GM19238 (cell line): ENCODE measurements around the gene WWC1.

ENCODE experiments used
- DNase-seq: peaks from one replicate; pipeline ENCODE4 v3.0.0; 2011; ENCODE audit warnings: low spot score; ENCODE audit not compliant: insufficient read length

Gene WWC1

DNA sequence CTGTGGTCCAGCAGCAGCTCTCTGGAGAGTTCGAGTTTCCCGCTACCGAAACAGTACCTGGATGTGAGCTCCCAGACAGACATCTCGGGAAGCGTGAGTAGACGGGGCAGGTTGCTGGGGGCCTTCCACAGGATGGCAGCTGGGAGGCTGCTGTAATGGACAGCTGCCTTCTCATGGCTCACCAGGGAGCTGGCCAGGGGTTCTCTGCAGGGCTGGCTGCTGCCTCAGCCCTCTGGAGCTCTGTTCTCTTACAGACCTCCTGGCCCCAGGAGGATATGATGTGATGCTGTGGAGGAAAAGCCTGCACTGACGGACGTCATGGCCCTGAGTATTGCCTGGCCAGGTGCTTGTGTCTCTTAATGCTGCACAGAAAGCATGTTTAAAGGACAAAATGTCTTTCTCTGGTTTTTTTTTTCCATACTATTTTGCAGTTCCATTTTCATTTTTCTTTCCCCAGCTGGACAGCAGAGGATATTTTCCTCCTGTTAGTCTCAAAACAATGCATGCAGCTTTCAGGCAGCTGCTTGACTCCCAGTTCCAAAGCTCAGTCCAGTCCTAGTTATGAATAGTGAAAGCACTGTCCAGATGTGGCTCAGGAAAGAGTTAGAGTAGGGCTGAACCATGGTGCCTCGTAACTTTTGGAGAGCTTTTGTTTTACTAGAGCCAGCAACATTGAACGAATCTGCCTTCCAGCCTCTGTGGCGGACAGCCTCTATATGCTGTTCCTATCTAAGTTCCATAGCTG lies 117.3 kb downstream of the WWC1 start:
- DNase-seq = no peak

DNA sequence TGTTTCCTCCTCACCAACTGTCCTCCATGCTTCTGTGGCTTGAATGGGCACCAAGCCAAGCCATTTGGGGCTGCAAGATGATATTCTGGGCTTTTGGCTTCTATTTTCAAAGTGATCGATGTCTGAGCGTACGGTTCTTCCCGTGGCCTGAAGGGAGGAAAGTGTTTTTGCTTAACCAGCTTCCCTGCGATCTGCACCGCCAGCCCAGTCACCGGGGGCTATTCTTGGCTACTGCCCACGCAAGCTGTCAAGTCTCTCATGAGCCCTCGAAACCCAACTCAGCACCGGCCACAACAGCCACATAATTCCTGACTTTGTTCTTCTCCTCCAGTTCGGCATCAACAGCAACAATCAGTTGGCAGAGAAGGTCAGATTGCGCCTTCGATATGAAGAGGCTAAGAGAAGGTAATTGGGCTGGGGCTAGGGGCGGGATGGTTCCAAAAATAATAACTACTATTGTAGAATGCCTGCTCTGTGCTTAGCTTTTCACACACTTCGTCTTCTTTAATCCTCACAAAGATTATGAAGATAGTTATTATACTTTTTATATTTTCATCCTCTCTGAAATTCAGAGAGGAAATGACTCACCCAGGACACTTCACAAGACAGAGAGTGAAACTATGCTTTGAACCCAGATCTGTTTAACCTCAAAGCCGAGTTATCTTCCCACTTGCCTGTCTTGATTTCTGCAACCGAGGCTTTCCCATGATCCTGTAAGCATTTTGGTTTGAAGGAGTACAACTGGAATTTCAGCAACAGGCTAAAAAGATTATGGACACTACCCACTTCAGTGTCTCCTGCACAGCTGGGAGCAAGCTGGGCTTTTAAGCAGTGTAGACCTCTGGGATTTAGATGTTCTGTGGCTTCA lies 118.4 kb downstream of the WWC1 start:
- DNase-seq = no peak

DNA sequence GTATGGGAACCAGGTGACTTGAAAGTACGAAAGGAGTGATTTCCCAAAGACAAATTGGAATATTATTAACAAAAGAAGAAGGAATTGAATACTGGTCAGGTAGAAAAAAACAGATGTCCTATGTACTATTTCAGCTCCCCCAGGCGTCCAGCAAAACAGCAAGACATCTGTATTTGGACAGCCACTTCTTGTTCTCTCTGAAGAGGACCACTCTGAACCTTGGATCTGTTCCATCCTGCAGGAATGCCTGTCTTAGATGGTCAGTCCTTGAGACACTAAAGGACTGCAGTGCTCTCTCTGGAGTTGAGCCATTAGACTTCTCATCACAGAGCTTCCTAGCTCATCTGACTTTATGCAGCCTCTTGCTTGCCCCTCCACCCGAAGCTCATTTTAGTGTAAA lies 120.4 kb downstream of the WWC1 start:
- no peak for DNase-seq

DNA sequence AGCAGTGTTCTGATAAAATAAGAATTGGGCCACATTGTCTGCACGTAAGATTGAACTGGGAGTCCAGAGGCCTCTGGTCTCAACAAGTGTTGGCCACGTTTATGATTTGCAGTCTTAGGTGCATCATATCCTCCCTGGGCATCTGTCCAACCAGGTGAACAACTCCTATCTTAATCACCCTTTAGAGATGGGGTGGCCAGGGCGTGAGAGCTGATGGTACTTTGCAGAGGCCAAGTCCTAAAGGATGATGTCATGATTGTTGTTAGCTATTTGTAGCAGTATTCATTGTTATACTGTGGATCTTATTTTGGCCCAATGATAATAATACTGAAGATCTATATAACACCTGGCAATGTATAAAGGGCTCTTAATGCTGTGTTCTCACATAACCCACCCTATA lies 121.6 kb downstream of the WWC1 start:
- no peak for DNase-seq

DNA sequence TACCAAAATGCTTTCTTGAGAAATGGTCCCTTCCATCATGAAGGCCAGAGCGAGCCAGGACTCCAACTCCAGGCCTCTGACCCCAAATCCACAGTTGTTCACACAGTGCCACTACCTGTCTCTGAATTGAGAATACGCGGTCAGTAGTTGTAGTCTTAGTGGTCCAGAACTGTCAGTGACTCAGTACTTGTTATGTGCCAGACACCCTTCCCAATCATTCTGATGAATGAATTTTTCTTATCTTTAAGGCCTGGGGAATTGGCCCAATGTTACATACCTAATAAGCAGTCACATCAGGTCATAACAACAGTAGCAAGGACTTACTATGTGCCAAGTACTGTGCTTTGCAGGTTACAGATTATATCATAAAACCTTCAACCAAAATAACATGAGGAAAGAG lies 122.2 kb downstream of the WWC1 start:
- no peak for DNase-seq

DNA sequence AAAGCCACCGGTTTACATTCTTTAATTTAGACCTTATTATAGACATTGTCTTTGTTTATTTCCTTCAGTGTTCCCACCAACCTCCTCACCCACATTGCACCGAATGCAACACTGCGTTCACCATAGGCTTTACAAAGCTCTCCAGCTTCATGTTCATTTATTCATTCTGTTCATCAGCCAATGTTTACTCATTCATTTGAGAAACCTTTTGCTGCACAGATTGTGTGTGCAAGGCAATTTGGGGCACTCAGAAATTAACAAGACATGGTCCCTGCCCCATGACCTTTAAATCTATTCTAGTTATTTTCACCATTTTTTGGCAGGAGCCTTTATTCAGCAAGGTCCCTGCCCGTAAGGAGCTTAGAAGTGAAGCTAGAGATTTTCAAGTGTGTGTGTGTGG lies 124.0 kb downstream of the WWC1 start:
- DNase-seq = no peak

DNA sequence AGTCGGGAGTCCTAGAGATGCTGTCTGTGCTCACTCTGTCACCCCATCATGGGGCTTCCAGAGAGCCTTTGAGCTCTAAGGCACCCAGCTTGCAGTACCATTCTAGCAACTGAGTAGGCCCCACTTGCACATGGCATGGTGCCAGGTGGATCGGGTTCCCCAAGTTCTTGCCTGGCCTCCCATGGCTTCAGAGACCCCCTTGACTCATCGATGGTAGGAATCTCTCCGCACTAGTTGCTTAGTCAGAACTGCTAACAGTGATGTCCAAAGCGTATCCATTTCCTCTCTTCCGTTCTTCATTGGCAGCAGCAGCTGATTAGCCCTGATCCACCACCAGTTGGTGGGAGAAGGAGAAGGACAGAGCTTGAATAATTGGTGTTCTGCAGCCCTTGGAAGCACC lies 124.5 kb downstream of the WWC1 start:
- DNase-seq = no peak

DNA sequence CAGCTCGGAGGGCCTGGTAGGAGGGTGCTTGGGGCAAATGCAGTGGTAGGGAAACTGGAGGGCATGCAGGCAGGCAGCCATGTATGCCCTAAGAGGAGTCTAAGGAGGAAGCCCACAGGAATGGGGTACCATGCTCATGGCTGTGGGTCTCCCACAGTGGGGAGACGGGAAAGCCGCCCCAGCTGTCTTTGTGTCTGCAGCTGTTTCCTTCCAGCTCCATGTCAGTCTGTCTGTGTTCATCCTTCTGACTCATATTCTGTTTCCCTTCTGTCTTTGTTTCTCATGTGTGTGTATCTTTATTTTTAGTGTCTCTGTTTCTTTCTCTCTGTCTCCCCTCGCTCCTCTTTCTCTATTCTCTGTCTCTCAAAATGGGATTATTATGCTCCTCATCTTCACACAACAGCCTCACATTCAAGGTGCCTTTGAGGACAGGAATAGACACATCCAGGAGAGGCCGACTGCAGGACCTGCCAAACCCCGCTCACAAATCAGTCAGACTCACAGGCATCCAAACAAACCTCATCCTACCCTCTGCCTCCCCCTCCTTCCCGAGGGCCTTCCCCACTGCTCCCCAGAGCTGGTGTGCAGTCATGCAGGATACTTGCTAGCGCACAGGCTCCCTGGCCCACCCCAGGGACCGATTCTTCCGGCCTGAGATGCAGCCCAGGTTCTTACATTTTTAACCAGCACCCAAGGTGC lies 126.4 kb downstream of the WWC1 start:
- DNase-seq = no peak

DNA sequence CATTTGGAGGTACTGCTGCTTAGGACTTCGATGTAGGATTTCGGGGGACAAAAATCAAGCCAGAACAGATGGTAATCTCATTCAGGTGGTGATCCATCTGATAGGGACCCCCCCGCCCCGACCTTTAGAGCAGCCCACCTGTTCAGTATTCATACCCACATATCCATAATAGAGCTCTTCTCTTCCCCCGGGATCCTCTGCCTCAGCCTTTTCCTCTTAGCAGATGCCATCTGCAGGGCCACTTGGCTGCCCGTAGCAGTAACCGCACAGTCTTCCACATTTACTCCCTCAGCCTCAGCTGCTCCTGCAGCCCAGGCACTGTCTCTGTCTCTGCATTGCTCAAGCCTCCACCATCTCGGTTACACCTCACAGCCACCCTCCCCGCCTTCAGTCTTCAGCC lies 129.0 kb downstream of the WWC1 start:
- DNase-seq = no peak

DNA sequence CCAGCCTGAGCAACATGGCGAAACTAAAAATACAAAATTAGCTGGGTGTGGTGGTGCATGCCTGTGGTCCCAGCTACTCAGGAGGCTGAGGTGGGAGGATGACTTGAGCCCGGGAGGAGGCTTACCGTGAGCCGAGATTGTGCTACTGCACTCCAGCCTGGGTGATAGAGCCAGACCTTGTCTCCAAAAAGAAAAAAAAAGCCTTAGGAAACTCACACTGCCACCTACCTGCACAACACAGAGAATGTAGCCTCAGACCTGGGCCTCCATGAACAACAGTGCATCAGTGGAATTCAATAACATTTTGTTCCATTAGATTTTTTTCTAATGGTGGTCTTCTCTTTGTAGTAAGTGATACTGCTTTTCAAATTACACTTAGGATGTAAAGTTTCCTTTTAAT lies 131.0 kb downstream of the WWC1 start:
- DNase-seq = no peak

DNA sequence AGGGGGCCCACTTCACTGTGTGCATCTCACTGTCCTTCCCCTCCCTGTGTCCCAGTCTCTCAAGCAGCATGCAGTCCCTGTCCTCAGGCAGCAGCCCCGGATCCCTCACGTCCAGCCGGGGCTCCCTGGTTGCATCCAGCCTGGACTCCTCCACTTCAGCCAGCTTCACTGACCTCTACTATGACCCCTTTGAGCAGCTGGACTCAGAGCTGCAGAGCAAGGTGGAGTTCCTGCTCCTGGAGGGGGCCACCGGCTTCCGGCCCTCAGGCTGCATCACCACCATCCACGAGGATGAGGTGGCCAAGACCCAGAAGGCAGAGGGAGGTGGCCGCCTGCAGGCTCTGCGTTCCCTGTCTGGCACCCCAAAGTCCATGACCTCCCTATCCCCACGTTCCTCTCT lies 132.0 kb downstream of the WWC1 start:
- no peak for DNase-seq

DNA sequence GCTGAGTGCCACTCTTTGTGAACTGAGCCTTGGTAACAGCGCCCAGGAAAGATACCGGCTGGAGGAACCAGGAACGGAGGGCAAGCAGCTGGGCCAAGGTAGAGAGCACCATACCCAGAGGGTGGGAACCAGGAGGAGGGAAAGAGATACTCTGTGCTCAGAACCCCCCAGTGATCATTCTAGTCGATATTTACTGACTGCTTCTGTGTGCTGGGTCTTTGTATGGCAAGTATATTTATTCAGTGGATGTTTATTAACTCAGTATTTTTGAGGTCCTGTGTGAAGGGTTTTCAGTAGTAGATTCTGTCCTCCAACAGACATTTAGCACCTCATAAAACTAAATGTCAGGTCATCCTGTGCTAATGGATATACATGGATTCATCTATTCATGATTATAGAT lies 132.5 kb downstream of the WWC1 start:
- no peak for DNase-seq

DNA sequence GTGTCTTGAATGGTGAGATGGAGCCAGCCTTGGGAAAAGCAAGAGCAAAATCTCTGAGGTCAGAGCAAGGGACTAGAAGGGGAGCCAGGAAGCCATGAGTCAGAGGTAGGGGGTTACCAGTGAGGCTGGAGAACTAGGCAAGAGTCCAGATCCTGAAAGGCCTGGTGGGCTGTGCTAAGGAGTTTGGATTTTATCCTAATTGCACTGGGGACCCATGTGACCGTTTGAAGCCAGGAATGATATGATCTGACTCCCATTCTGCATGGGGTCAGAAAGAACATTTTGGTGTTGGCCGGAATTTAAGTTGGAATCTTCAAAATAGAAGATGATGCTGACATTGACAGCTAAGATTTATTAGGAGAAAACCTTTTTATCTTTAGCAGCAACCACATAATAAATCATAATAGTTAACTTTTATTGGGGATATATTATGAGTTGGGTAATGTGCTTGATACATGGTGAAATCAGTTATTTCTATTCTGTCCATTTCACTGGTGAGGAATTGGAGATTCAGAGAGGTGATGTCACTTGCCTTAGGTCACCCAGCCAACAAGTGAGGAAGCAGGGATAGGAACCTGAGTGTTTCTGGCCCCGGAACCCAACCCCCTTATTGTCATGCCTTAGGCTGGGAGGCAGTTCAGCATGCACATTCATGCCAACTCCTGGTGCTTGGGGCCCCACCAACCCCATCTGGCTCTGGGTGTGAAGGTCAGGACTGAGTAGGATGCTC lies 133.3 kb downstream of the WWC1 start:
- DNase-seq = no peak

DNA sequence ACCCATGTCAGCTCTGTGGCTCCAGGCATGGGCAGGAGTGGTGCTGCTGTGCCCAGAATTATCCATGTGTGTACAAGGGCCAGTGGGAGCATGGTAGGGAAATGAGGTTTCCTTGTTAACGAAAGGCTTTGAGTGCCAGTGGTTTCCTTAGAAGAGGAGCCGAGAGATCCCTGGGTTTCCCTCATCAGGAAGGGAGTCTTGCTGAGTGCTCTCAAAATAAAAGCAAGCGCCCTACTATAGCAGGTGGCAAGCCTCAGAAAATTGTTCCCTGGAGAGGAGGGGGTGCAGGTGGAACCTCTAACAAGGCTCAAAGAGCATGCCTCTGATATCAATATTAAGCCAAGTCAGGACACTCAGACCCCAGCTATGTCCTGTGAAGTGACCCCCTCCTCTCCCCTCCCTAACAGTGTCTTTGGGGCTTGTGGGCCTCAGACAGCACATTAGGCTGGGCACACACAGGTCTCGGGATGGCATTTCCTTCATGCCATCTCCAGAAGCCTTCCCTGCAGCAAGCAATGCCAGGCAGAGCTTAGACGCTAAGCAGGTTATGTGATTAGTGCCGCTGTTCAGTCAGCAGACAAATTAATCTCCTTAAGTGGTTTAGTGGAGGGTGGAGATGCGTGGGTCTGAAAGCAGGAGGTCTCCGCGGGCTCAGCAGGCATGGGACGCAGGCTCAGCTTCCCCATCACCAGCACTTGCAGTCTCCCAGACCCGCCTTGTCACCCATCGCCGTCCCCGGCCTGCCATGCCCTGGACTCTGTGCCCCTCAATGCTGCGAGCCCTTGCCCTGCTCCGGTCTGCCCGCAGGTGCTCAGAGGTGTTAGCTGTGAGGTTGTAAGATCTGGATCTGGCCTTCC lies 134.8 kb downstream of the WWC1 start:
- DNase-seq = no peak

DNA sequence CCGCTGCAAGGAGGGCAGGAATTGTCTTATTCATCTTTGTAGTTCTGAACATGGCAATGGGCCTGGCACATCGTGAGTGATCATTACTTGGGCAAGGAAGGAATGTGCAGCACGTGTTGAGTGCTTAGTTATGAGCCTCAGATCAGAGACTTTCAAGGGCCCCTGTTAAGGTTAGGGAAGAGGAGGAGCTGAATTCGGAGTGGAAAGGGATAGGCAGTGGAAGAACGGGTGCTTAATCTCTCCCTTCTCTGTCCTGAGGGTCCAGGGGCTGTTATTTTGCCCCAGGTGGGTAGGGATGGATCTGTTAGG lies 135.4 kb downstream of the WWC1 start:
- DNase-seq = no peak

DNA sequence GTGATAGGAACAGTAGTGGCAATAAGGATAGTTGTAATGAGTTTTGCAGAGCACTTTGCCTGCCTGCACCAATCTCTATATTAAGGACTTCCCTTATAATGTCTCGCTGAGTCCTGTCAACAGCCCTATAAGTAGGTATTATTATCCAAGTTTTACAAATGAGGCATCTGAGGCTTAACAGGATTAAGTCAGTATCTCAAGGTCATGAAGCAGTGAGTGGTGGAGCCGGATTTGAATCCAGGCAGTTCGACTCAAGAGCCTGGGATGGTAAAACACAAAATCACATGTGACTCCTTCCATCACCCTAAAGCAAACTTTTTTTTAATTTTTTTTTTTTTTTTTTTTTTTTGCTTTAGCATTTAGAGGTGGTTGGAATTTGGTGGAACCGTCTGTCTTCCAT lies 135.8 kb downstream of the WWC1 start:
- DNase-seq = no peak

DNA sequence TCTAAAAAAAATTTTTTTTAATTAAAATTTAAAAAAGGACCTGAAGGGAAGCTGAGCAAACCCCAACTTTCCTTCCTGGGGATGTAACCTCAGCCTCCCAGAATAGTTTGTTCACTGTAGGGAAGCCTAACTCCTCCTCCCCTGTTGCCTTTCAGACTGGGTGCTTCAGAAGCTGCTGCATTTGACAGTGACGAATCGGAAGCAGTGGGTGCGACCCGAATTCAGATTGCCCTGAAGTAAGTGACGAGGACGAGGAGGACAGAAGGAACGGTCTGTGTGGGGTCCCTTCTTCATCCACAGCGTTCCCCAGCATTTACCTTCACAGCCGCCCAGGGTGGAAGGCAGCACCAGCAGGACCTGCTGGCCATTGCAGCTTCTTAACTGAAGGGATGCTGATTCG lies 137.1 kb downstream of the WWC1 start:
- DNase-seq = no peak

DNA sequence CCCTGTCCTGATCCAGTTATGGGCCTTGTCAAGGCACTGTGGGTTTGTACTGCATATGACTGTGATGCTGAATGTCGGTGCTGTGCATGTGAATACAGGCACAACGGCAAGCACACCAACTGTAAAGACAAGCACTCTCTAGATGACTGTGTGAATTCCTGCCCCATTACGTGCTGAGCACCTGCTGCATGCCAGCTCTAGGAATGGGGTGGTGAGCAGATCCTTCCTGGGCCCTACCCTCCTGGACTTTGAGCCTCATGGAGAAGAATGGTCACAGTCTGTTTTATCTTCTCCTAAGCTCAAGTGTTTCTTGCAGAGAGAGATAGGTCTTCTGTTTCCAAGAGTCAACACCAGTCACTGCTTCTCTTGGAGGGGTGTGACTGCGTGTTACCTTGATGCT lies 138.9 kb downstream of the WWC1 start:
- no peak for DNase-seq

DNA sequence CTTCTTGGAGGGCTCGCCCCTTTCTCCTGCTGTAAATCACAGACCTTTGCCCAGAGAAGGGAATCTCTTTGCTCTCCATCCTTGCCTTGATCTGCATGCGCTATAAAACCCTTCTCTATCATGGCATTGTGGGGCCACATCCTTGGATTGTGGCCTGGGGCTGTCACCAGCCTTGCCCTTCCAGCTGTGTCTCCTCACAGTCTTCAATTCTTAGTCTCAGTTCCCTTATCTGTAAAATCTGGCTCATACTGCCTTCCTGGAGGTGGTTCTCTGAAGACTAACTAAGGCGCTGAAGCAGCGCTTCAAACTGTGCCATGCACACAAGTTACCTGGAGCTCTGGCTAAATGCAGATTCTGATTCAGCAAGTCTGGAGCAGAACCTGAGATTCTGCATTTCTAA lies 141.5 kb downstream of the WWC1 start:
- DNase-seq = no peak

DNA sequence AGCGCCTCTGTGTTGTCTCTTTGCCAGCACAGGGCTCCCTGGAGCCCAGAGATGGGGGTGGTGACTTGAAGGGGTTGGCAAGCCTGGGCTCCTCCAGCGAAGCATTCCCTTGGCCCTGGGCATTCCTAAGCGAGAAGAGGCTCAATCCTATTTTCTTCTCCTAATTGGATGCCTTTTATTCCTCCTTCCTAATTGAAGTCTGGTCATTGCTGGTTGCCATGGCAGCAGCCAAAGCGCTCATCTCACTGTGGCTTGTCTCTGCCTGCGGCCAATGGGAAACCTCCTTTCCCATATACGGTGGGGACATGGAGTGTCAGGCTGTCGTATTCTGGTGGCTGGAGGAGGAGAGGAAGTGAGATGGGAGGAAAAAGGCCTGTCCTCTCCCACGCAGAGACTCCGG lies 142.6 kb downstream of the WWC1 start:
- DNase-seq = no peak

DNA sequence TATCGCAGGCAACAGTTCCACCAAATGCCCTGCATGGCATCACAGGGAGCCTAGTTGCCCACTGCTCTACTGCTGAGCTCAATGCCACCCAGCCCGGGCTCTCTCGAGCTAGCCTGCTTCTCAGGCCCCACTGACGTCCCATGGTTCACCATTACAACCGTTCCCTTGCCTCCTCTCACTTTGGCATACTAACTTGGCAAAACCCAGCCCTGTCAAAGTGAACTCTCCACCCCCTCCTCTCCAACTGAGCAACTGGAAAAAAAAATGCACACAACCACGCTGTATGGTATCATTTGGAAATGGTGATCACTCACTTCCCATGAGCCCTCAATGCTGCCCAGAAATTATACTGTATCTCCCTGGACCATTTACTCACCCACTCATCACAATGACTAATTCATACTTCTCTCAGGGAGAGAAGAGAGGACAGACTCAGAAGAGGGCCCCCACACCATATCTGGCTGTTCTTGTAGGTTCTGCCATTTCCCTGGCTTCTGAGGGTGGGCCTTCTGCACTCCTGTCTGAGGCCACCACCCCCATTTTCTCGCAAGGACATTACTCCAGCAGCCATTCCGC lies 143.4 kb downstream of the WWC1 start:
- no peak for DNase-seq
